Brain microvascular endothelial cell (primary cell): ENCODE measurements around the gene HDHD2.

Source experiments
- DNase-seq: peaks from one replicate; pipeline ENCODE4 v3.0.0-alpha.2; 2020
- H3K27ac ChIP-seq: fragments of 250-450 bp; sonication (Bioruptor Pico); 2 replicates; pipeline ENCODE4 v1.5.1; 2020; ENCODE audit warnings: mild to moderate bottlenecking, moderate library complexity
- H3K27me3 ChIP-seq: fragments of 250-450 bp; sonication (Bioruptor Pico); replicated peaks from 2 replicates; pipeline ENCODE4 v1.5.1; 2020; ENCODE audit warnings: mild to moderate bottlenecking
- H3K36me3 ChIP-seq: fragments of 250-450 bp; sonication (Bioruptor Pico); replicated peaks from 2 replicates; pipeline ENCODE4 v1.5.1; 2020; ENCODE audit warnings: mild to moderate bottlenecking
- H3K4me3 ChIP-seq: 2 replicates; pipeline ENCODE4 v1.5.1; 2011; ENCODE audit warnings: low read depth, mild to moderate bottlenecking, control low read depth, low read length, moderate library complexity
- CTCF ChIP-seq: IDR thresholded peaks from 2 replicates; pipeline ENCODE4 v1.5.1; 2011; ENCODE audit warnings: low read depth, mild to moderate bottlenecking, moderate library complexity, low read length, control low read depth, inconsistent platforms; ENCODE audit errors: missing control alignments
- in situ Hi-C: cut with HindIII; loops from 2 replicates; pipeline ENCODE4 v1.10.0; 2017; ENCODE audit warnings: low sequenced_read_pairs, low pct_ligation_motif_present

HDHD2 gene

GRCh38 chr18:47075098-47075883, 75.0 kb downstream of the HDHD2 start:
- peak; percentile 5 for DNase-seq
- in situ Hi-C loops = no loop called here
- H3K27ac ChIP-seq = no peak overlapping the region
- no peaks in the 10 kb centered on the region for H3K36me3 ChIP-seq
- H3K4me3 ChIP-seq = no peak overlapping the region
- H3K27me3 ChIP-seq = no peaks in the 10 kb centered on the region
- TF ChIP-seq CTCF = no peak

- Histone ChIP-seq H3K4me3 (no peak overlapping the region), H3K27ac (no peak overlapping the region), H3K36me3 (no peaks in the 10 kb centered on the region), H3K27me3 (no peaks in the 10 kb centered on the region)
- no peak for TF ChIP-seq CTCF
- DNase-seq = no peak
- in situ Hi-C loops = no loop called here
Observed at GRCh38 chr18:47067648-47068047, 82.7 kb downstream of the HDHD2 start.

- in situ Hi-C loops = no loop called here
- Histone ChIP-seq H3K36me3 (no peaks in the 10 kb centered on the region), H3K27me3 (no peaks in the 10 kb centered on the region), H3K27ac (no peak overlapping the region), H3K4me3 (no peak overlapping the region)
- TF ChIP-seq CTCF = no peak
- no peak for DNase-seq
Observed at GRCh38 chr18:47063096-47063495, 87.2 kb downstream of the HDHD2 start.

- no peak for TF ChIP-seq CTCF
- no peak overlapping the region for H3K4me3 ChIP-seq
- in situ Hi-C loops = no loop called here
- no peak overlapping the region for H3K27ac ChIP-seq
- no peaks in the 10 kb centered on the region for H3K27me3 ChIP-seq
- no peak for DNase-seq
- no peaks in the 10 kb centered on the region for H3K36me3 ChIP-seq
Observed at GRCh38 chr18:47062471-47062870, 87.8 kb downstream of the HDHD2 start.
